Measurements from ENCODE around the gene EBPL.
"Not testable (repeated sequence)": the region's sequence is repeated elsewhere in the genome, so short reads cannot be mapped to it uniquely, and the experiment has no call there.

The EBPL gene

DNA sequence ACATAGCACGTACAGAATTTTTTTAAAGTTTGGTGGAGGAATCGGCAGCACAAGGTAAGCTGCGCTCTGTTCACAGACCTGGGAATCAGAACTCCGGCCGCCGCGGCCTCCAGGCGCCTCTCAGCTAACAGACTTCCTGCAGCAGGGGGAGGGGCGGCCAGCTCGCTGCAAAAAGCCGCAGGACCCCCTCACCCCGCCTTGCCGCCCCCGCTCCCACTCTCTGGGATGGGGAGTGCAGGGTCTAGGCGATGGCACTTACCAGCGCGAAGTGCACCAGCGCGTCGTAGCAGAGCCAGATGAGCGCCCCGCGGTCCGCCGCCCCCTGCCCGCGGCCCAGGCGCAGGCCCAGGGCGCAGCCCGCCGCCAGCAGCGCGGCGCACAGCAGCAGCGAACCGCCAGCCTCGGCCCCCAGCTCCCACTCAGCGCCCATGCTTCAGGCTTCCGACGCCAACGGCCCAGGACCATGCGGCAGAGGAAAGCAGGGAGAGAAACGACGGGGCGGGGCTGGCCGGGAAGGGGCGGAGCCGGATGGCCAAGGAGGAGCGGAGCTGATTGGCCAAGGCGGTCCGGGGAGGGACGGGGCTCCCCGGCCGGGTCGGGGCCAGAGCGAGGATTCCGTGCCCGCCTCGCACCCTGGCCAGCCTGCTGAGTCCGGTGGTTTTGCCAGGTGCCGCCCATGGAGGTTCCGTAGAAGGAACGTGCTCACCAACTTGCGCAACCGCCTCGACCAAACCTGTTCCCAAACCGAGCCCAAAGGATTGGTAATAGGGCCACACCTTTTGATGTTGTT, at the start of gene EBPL:
Gene EBPL, minus strand, starts transcription at position 492 of the 790 bp plus-strand sequence. Its CDS starts 62 bp downstream, at position 430.
- peak; percentile 95 for DNase-seq

DNA sequence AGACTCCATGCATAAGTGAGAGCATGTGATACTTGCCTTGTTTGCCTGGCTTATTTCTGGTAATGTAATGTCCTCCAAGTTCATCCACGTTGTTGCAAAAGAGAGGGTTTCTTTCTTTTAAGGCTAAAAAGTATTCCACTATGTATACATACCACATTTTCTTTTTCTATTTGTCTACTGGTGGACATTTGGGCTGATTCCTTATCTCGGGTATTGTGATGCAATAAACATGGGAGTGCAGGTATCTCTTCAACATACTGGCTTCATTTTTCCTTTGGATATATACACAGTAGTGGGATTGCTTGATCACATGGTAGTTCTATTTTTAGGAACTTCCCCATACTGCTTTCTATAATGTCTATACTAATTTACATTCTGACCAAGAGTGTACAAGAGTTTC, 49.6 kb upstream of the EBPL start:
- DNase-seq: no peak

DNA sequence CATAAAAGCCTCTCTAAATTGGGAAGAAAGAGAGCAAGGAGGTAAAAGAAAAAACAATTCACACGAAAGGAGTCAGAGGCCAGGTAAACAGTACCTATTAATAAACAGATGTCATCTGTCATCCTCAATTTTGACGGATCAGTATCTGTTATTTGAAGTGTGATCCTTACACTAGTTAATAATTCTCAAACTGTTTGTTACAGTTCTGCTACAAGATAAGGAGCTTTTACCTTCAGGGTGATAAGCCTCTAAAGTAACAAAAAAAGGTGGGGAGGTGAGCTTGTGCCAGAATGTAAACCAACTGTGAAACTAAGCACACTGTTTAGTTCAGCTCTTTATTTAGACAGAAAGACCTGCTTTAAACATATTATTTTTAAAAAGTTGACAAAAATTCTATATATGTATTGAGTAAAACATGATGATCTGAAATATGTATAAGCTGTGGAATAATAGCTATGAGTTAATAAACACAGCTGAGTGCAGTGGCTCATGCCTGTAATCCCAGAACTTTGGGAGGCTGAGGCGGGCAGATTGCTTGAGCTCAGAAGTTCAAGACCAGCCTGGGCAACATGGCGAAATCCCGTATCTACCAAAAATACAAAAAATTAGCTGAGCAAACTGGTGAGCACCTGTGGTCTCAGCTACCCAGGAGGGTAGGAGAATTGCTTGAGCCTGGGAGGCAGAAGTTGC, 48.4 kb upstream of the EBPL start:
- no peak for DNase-seq

DNA sequence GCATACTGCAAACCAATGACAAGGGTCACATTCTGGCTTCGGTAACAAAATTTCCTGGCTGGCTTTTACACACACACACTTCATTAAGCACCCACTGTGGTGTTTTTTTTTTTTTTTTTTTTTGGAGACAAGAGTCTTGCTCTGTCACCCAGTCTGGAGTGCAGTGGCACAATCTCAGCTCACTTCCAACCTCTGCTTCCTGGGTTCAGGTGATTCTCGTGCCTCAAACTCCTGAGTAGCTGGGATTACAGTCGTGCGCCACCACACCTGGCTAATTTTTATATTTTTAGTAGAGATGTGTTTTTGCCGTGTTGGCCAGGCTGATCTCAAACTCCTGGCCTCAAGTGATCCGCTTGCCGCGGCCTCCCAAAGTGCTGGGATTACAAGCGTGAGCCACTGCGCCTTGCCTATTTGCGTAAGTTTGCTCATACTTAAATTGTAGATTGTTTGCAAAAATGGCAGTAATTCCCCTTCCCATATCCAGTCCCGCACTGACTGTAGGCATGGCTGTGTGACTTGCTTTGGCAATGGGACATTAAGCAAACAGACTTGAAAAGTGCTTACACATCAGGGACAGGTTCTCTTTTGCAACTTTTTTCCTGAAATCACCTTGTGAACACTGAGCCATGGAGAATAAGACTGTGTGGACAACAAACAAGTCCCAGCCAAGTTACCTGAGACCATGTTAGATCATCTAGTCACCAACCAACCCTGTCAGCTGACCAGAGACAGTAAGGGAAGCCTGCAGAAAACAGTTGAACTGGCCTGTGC, 42.1 kb upstream of the EBPL start:
- DNase-seq: no peak

DNA sequence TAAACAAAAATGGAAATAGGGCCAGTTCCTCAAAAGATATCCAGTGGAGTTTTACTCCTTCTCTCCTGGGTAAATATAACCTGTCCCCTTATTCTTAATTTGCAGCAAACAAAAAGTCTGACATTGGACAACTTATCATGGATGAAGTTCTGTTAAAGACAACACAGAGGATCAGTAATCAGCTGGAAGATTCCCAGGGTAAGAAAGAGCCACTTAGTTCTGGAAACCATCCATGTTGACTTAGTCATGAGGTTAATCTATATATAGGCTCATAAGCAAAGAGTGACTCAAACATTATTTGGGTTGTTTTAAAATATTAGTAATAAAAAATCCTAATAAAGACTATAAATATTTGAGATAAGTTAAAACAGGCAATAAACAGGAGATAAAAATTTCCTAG, 40.5 kb upstream of the EBPL start:
- no peak for DNase-seq

DNA sequence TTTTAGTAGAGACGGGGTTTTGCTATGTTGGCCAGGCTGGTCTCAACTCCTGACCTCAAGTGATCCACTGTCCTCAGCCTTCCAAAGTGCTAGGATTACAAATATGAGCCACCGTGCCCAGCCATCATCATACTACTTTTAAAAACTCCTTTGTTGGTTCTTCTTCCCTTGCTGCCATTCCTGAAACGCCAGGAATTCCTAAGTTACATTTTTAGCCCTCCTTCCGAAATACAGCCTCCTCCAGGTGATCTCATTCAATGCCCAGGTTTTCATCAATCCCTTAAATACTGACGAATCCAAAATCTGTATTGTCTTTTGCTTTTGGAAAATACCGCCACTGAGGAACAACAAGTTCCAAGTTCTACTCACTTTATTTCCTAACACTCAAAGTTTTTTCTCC, 25.3 kb upstream of the EBPL start:
- DNase-seq: no peak

DNA sequence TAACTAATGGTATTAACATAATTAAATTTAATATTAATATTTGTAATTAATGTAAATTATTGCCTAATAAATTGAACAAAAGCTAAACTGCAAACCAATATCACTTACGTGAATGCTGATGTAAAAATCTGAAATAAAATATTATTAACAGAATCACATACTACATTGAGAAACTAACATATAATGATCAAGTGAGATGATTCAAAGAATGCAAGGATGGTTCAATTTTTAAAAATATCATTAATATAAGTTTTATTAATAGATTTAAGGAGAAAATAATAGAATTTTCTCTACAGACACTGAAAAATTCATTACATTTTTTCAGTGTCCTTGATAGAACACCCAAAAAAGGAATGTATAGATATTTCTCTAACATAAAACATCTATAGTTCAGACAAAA, 23.5 kb upstream of the EBPL start:
- no peak for DNase-seq

DNA sequence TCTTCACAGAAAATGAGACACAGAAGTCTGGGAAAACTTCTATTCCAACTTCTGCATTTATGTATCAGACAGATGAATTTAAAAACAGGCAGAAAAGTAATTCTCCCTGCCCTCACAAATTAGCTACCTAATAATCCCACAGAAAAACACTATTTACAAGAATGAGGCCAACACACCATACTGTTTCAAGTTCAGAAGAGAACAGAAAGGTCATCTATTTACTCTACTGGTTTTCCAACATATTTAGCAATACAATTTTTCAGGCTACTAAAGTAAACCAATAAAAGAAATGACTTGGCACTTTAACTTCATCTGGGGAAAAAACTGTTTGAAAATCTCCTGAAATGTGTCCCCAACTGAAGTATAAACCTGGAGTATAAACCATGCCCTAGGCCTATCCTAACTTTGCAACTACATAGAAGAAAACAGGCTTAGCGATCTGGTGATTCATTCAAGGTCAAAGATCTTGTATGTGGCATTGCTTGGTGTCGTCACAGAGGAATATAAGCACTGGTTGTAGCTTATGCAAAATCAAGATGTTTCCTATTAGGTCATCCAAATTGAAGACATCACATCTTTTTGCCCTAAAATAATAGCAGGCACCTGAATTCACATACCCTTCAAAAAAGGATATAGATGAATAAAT, 20.1 kb upstream of the EBPL start:
- no peak for DNase-seq

DNA sequence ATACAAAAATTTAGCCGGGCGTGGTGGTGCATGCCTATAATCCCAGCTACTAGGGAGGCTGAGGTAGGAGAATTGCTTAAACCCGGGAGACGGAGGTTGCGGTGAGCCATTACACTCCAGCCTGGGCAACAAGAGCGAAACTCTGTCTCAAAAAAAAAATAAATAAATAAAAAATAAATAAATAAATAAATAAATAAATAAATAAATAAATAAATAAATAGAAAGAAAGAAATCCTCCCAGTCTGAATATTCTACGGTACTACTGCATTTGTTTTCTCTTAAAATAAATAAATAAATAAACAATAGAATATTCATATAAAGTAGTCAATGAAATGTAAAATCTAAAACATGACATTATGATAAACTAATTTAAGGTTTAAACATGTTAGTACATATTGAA, 13.0 kb upstream of the EBPL start:
- not testable (repeated sequence) for DNase-seq

DNA sequence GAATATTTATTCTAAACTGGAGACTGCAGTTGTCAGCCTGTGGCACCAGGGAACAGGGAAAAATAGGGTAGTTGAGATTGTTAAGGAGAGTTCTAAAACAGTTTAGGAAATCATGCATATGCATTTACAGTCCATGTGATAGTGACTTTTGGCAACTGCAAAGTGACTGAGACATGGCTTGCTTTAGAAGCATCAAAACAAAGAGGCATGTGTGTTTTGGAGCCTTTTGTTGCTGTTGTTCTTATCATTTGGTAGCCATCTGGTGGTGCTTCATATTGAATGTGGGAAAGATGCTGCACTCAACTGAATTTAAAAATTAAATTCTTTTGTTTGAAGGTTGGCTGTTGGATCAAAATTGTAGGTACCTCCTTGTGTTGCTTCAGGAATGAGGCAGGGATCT, 10.2 kb upstream of the EBPL start:
- DNase-seq: no peak

DNA sequence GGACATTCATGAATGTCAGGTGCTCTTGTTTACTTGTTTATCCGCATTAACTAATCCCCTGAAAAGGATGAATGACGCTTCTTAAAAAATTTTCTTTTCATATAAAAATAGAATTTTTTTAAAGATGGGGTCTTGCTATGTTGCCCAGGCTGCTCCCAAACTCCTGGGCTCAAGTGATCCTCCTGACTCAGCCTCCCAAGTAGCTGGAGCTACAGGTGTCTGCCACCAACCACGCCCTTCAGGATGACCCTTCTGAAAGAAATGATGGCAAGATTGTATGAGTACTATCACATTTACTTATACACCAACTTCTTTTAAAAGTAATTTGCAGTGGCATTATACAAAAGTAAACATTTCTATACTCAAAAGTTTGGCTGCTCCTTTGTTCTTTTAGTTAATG, 6.2 kb upstream of the EBPL start:
- DNase-seq: no peak

DNA sequence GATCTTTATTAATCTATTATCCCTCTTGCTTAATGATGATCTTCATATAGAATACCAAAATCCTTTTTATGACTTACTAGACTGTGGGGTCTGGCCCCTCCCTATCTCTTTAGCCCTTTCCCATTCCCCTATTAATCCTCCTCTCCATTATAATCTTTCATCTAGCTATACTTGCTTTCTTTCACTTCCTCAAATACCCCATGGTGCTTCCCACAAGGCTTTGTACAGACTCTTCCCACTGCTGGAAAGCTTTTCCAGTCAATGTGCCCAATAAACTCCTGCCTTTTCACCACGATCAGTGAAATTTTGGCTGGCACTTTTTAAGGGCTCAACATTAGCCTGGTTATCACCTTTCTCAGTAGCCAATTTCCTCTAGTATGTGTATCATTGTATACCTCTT, 3.2 kb upstream of the EBPL start:
- DNase-seq: no peak

DNA sequence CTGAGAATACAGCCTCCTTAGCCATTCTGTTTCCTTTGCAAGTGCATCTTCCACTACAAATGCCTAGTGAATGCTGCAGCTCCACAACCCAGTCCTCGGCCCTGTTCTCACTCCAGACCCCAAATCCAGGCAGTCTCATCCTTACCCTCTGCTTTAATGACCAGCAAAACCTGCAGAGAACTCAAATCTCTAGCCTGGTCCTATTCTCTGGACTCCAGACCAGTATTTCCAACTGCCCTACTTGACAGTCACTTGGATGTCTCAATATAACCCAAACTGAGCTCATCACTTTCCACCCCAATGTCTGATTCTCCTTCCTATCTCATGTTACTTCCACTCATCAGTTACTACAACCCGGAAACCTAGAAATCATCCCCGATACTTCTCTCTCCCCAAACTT, 2.6 kb upstream of the EBPL start:
- DNase-seq: no peak

DNA sequence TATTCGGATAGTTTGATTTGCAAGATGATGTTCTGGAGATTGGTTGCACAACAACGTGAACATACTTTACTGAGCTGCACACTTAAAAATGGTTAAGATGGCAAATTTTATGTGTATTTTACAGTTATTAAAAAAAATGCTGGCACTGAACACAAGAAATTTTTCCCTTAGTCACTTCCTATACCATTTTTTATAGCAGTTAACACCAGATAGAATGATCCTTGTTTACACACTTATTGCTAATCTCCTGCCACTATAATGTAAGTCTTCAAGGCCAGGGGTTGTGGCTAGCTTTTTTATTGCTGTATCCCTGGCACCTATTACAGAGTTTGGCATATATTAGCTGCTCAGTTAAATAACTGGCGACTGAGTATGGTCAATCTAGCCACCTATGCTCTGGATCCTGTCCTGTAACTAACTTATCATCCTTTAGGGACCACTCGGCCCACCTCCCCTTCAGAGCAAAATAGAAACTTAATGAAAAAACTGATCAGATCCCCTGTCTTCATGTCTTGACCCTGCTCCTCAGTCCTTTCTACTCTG, 2.0 kb upstream of the EBPL start:
- no peak for DNase-seq

DNA sequence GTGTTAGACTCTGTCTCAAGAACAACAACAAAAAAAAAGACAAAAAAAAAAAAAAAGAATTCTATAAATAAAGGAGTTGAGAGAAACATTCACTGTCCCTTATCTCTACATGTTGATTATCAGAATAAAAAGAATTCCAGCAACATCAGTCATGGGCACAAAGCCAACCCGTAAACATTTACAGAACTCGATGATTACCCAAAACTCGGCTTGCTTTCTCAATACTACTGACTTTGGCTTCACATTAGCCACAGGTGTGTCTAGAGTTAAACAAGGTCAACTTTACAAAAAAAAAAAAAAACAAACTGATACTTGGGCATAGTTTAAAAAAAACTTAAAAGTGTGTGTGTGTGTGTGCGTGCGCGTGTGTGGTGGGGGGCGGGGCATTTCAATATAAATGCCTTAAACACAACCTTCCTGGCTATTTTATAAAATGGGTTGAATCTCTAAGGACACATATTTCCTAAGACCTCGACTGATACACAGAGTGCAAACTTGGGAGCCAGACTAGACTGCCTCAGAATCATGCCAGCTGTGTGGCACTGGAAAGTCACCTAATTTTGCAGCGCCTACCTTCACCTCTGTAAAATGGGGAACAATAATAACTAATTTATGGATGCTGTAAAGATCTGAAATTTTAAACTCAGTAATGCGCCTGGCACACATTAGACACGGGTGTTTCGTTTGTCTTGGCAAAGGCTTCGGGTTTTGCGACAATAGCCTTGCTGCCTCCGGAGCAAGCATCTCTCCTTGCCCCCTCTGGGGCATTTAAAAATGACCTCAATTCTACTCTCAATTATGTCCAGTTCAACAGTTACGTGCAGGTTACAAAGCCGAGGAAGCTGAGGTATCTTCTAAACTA, 922 bp downstream of the EBPL start:
- DNase-seq: peak; percentile 21

DNA sequence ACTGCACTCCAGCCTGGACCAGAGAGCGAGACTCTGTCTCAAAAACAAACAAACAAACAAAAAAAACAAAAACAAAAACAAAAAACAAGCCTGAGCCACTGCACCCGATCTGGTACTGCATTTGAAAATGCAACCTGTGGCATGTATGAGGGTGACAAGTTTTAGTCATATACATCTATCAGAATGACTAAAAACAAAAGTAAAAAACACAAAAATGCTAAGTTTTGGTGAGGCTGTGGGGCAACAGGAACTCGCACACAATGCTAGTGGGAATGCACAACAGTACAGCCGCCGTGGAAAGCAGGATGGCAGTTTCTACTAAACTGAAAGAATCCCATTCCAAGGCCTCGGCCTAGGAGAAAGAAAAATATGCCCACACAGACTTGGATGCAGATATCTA, 7.8 kb downstream of the EBPL start:
- DNase-seq: peak; percentile 28

DNA sequence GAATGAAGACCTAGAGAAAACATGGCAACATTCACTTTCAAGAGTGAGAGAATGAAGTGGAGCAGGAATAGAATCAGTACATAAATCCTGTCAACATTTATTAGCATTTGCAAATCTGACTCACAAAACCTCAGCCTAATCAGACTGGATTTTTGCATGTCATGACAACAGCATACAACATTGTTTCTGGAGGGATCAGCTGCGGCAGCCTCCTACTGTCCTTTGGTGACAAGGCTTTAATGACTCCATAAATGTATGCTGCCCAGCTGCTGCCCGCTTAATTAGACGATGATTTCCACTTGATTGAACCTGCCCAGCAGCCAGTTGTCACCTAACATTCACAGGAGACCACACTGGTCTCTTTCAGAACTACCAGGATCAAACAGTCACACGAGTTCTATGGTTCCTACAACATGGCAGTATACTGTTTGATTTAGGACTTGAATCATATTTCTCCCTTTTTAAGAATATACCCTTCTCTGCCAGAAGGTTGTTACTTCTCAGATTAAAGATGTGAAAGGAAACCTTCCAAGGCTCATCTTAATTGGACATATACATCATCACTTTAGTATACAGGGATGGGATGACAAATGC, 9.3 kb downstream of the EBPL start:
- no peak for DNase-seq

DNA sequence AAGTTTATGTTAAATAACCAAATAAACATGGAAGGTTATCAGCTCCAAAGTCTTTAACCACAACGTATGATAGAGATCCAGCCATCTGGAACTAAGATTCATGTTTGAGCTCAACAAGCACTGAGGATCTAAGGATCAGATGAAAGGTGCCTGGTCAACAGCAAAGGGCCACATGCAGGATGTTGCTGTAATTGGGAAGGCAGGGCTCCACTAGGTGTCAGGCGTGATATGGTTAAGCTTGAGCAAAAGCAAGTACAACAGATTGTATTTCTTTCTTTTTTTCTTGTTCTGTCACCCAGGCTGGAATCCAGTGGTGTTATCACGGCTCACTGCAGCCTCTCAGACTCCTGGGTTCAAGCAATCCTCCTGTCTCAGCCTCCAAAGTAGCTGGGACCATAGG, 12.0 kb downstream of the EBPL start:
- DNase-seq: no peak

DNA sequence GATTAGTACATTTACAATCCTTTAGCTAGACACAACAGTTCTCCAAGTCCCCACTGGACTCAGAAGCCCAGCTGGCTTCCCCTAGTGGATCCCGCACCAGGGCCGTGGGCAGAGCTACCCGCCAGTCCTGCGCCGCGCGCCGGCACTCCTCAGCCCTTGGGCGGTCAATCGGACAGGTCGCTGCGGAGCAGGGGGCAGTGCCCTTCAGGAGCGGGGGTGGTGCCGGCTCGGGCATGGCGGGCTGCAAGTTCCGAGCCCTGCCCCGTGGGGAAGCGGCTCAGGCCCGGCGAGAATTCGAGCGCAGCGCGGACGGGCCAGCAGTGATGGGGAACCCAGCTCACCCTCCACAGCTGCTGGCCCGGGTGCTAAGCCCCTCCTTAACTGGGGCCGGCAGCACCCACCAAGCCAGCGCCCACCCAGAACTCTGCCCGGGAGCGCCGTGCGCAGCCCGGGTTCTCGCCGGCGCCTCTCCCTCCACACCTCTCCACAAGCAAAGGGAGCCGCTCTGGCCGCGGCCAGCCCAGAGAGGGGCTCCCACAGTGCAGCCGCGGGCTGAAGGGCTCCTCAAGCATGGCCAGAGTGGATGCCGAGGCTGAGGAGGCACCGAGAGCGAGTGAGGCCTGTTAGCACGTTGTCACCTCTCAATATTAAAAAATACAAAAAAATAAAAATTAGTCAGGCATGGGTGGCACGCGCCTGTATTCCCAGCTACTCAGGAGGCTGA, 12.9 kb downstream of the EBPL start:
- no peak for DNase-seq

DNA sequence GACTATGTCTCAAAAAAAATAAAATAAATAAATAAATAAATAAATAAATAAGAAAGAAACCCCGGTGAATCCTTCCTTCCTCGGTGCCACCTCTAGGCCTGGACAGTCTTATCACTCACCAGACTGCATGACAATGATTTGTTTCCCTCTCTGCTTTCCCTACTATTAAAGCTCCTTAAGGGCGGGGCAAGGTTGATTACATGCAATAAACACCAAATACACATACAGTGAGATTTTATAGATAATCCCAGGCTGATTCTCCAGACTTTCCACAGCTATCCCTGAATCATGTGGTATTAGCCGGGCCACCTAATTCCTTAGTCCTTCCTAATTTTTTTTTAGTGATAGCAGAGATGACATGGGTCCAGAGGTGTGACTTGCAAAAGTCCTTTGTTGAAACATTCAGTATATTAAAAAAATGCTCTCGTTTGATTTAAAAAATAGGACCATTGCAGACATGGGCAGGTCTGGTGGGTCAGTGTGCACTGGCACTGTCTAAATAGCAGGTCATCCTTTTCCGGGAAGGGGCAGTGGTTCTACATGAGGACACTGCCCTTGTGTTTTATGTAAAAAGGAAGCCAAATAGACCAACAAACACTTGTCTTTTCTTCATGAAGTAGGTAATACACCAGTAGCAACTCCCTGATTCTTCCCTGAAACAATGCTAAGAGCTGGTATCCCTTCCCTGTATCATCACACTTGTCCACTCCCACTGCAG, 14.5 kb downstream of the EBPL start:
- DNase-seq: no peak

Data from activated CD4-positive, alpha-beta T cell treated with anti-CD3 and anti-CD28 coated beads for 48 hours (primary cell).